Ascending aorta (tissue), 2 donors: ENCODE measurements around the gene NPPA. TPM values are rescaled to one million over a fixed set of nuclear protein-coding genes. Genes with fewer than 3 reads are reported as not detected.

Experiments used
- DNase-seq, 2 donors: peaks; one replicate each; pipeline ENCODE4 v3.0.0-alpha.2; 2019; ENCODE audit warnings: low spot score in 2 of 2
- H3K27ac ChIP-seq, 2 donors: fragments of 200-600 bp; sonication (generic); one replicate each; pipeline ENCODE4 v1.5.1; 2016 to 2017; ENCODE audit warnings: mild to moderate bottlenecking in 1 of 2
- H3K27me3 ChIP-seq: fragments of 200-600 bp; sonication (generic); one replicate; pipeline ENCODE4 v1.5.1; 2017
- H3K36me3 ChIP-seq, 2 donors: fragments of 200-600 bp; sonication (generic); one replicate each; pipeline ENCODE4 v1.5.1; 2016
- H3K4me1 ChIP-seq, 2 donors: fragments of 200-600 bp; sonication (generic); one replicate each; pipeline ENCODE4 v1.5.1; 2016 to 2017; ENCODE audit warnings: mild to moderate bottlenecking in 1 of 2
- H3K4me3 ChIP-seq, 2 donors: fragments of 200-600 bp; sonication (generic); one replicate each; pipeline ENCODE4 v1.5.1; 2016 to 2017; ENCODE audit warnings: mild to moderate bottlenecking in 1 of 2
- H3K9me3 ChIP-seq, 2 donors: fragments of 200-600 bp; sonication (generic); one replicate each; pipeline ENCODE4 v1.5.1; 2016
- intact Hi-C: fragments of 100-400 bp; cut with DNase I; formaldehyde crosslinking; loops from one replicate; pipeline ENCODE4 v1.15.1; 2023
- total RNA-seq: library from RNA; depleted of rRNA; stranded (reverse); fragments of >200 nt; gene quantifications from one replicate; pipeline ENCODE4 v1.1.0, GENCODE V29; 2016
- TF ChIP-seq, protein P1 (sequence below), 3 experiments: fragments of 200-600 bp in 2 of 3; fragments of 450-650 bp in 1 of 3; sonication (generic) in 2 of 3; IDR thresholded peaks; one replicate each; pipeline ENCODE4 v1.5.1; 2016 to 2019; ENCODE audit warnings: antibody characterized with exemption in 3 of 3, mild to moderate bottlenecking in 1 of 3, moderate library complexity in 1 of 3

Gene NPPA
- total RNA-seq, 1 donor from 2014 or later = not detected

GRCh38 chr1:11880911-11881748 is 33.5 kb upstream of the NPPA start:
- H3K9me3 ChIP-seq = no peaks in the 10 kb centered on the region
- H3K4me1 ChIP-seq = no peaks in the 10 kb centered on the region
- H3K27ac ChIP-seq = no peak overlapping the region
- DNase-seq = no peak
- no peak overlapping the region for H3K4me3 ChIP-seq
- TF ChIP-seq, protein P1, sequence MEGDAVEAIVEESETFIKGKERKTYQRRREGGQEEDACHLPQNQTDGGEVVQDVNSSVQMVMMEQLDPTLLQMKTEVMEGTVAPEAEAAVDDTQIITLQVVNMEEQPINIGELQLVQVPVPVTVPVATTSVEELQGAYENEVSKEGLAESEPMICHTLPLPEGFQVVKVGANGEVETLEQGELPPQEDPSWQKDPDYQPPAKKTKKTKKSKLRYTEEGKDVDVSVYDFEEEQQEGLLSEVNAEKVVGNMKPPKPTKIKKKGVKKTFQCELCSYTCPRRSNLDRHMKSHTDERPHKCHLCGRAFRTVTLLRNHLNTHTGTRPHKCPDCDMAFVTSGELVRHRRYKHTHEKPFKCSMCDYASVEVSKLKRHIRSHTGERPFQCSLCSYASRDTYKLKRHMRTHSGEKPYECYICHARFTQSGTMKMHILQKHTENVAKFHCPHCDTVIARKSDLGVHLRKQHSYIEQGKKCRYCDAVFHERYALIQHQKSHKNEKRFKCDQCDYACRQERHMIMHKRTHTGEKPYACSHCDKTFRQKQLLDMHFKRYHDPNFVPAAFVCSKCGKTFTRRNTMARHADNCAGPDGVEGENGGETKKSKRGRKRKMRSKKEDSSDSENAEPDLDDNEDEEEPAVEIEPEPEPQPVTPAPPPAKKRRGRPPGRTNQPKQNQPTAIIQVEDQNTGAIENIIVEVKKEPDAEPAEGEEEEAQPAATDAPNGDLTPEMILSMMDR (IDR thresholded peaks at IDR 0.05) = no peak
- H3K27me3 ChIP-seq = no peaks in the 10 kb centered on the region
- intact Hi-C loops = no loop called here
- H3K36me3 ChIP-seq = no peaks in the 10 kb centered on the region

DNA sequence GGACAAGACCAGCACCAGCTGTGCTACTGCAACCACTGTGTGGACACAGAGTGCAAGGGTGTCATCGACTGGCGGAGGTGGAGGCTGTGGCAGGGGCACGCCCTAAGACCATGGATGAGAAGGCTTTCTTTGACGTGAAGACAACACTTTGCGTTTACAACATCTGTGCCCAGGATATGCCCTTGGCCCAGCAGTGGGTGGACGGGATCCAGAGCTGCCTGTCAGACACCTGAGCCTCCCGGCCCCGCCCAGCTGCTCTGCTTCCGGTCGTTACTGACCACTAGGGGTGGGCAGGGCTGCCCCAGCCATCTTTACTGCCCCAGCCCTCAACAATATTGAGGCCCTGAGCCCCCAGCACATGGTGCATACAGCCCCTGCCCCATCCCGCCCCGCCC is 32.6 kb upstream of the NPPA start:
- H3K27ac ChIP-seq = no peak overlapping the region
- H3K27me3 ChIP-seq = no peaks in the 10 kb centered on the region
- intact Hi-C loops = no loop called here
- TF ChIP-seq, protein P1 (IDR thresholded peaks at IDR 0.05) = no peak
- no peak overlapping the region for H3K4me3 ChIP-seq
- DNase-seq = no peak
- no peaks in the 10 kb centered on the region for H3K9me3 ChIP-seq
- H3K36me3 ChIP-seq = no peaks in the 10 kb centered on the region
- H3K4me1 ChIP-seq = no peaks in the 10 kb centered on the region

GRCh38 chr1:11879311-11880180 is 32.0 kb upstream of the NPPA start:
- Histone ChIP-seq H3K27ac (no peak overlapping the region), H3K4me3 (no peak overlapping the region), H3K27me3 (no peaks in the 10 kb centered on the region), H3K36me3 (no peaks in the 10 kb centered on the region), H3K9me3 (no peaks in the 10 kb centered on the region), H3K4me1 (no peaks in the 10 kb centered on the region)
- DNase-seq = no peak
- intact Hi-C loops = no loop called here
- TF ChIP-seq, protein P1 (IDR thresholded peaks at IDR 0.05) = no peak

DNA sequence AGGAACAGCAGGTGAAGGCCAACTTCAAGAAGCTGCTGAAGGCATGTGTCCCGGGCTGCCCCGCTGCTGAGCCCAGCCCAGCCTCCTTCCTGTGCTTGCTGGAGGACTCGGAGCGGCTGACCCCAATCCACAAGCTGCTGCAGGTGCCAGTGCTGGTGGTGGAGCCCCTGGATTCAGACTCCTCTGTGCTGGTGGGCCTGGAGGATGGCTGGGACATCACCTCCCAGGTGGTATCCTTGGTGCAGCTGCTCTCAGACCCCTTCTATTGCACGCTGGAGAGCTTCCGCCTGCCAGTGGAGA is 31.3 kb upstream of the NPPA start:
- no peaks in the 10 kb centered on the region for H3K4me1 ChIP-seq
- no peaks in the 10 kb centered on the region for H3K27me3 ChIP-seq
- intact Hi-C loops = no loop called here
- no peaks in the 10 kb centered on the region for H3K36me3 ChIP-seq
- no peak for DNase-seq
- H3K4me3 ChIP-seq = no peak overlapping the region
- no peaks in the 10 kb centered on the region for H3K9me3 ChIP-seq
- H3K27ac ChIP-seq = no peak overlapping the region
- TF ChIP-seq, protein P1 (IDR thresholded peaks at IDR 0.05) = no peak

GRCh38 chr1:11878081-11878890 is 30.7 kb upstream of the NPPA start:
- H3K27ac ChIP-seq = no peak overlapping the region
- intact Hi-C loops = no loop called here
- no peaks in the 10 kb centered on the region for H3K4me1 ChIP-seq
- no peak overlapping the region for H3K4me3 ChIP-seq
- no peak for DNase-seq
- no peaks in the 10 kb centered on the region for H3K27me3 ChIP-seq
- no peaks in the 10 kb centered on the region for H3K9me3 ChIP-seq
- TF ChIP-seq, protein P1 (IDR thresholded peaks at IDR 0.05) = no peak
- H3K36me3 ChIP-seq = no peaks in the 10 kb centered on the region
